DOHH2 (cell line): ENCODE results near the gene LRRC4C.

Source experiments
- H3F3A ChIP-seq: fragments of 200-600 bp; sonication (generic), shearing (Covaris generic); 2 replicates; pipeline ENCODE4 v1.6.0; 2016; ENCODE audit warnings: antibody characterized with exemption, mild to moderate bottlenecking; ENCODE audit not compliant: control insufficient read depth, insufficient read depth
- H3K27ac ChIP-seq: fragments of 200-600 bp; sonication (generic); 2 replicates; pipeline ENCODE4 v1.5.1; 2014; ENCODE audit warnings: low read depth, mild to moderate bottlenecking, low read length, moderate library complexity
- H3K27me3 ChIP-seq: fragments of 200-600 bp; sonication (generic); 2 replicates; pipeline ENCODE4 v1.6.1; 2014; ENCODE audit warnings: mild to moderate bottlenecking, low read length, mixed read lengths; ENCODE audit not compliant: control insufficient read depth
- H3K36me3 ChIP-seq: fragments of 200-600 bp; sonication (generic); 2 replicates; pipeline ENCODE4 v1.6.1; 2014; ENCODE audit warnings: mild to moderate bottlenecking, low read length, moderate library complexity, mixed read lengths; ENCODE audit not compliant: control insufficient read depth
- H3K4me1 ChIP-seq: fragments of 200-600 bp; sonication (generic); 2 replicates; pipeline ENCODE4 v1.6.1; 2014; ENCODE audit warnings: mild to moderate bottlenecking, low read length, mixed read lengths; ENCODE audit not compliant: control insufficient read depth
- H3K4me2 ChIP-seq: fragments of 200-600 bp; sonication (generic); 2 replicates; pipeline ENCODE4 v1.6.0; 2014; ENCODE audit warnings: mild to moderate bottlenecking, low read length, moderate library complexity
- H3K4me3 ChIP-seq: fragments of 200-600 bp; sonication (generic); 2 replicates; pipeline ENCODE4 v1.5.1; 2014; ENCODE audit warnings: mild to moderate bottlenecking, low read length, mixed read lengths
- H3K79me2 ChIP-seq: fragments of 200-600 bp; sonication (generic); 2 replicates; pipeline ENCODE4 v1.6.1; 2014; ENCODE audit warnings: mild to moderate bottlenecking, low read length, mixed read lengths; ENCODE audit not compliant: control insufficient read depth
- H3K9me2 ChIP-seq: fragments of 200-600 bp; sonication (generic); replicated peaks from 2 replicates; pipeline ENCODE4 v1.6.1; 2014; ENCODE audit warnings: mild to moderate bottlenecking, low read length, mixed read lengths; ENCODE audit not compliant: control insufficient read depth
- H3K9me3 ChIP-seq: fragments of 200-600 bp; sonication (generic); 2 replicates; pipeline ENCODE4 v1.6.1; 2014; ENCODE audit warnings: antibody characterized with exemption, low read length, mixed read lengths; ENCODE audit not compliant: control insufficient read depth, insufficient read depth
- H4K20me1 ChIP-seq: fragments of 200-600 bp; sonication (generic); 2 replicates; pipeline ENCODE4 v1.6.0; 2014; ENCODE audit warnings: low read depth, mild to moderate bottlenecking, antibody characterized with exemption, low read length, moderate library complexity; ENCODE audit not compliant: control insufficient read depth, insufficient read depth
- CTCF ChIP-seq: fragments of 200-600 bp; sonication (generic); IDR thresholded peaks from one replicate; pipeline ENCODE4 v1.5.1; 2014; ENCODE audit warnings: antibody characterized with exemption, mild to moderate bottlenecking, low read depth, low read length; ENCODE audit not compliant: poor library complexity, severe bottlenecking
- EZH2phosphoT487 ChIP-seq: fragments of 200-600 bp; sonication (generic); IDR thresholded peaks from 2 replicates; pipeline ENCODE4 v1.6.1; 2017; ENCODE audit warnings: borderline replicate concordance, mild to moderate bottlenecking, antibody characterized with exemption, low read length, moderate library complexity, mixed read lengths

The LRRC4C gene

GRCh38 chr11:41225856-41226633 lies 233.4 kb downstream of the LRRC4C start:
- Histone ChIP-seq H3F3A (no peaks in the 10 kb centered on the region), H3K36me3 (no peaks in the 10 kb centered on the region), H3K4me2 (no peak overlapping the region), H3K9me3 (no peaks in the 10 kb centered on the region), H3K9me2 (no peaks in the 10 kb centered on the region), H4K20me1 (no peaks in the 10 kb centered on the region), H3K79me2 (no peaks in the 10 kb centered on the region), H3K4me1 (no peaks in the 10 kb centered on the region), H3K27me3 (no peaks in the 10 kb centered on the region), H3K4me3 (no peak overlapping the region), H3K27ac (no peak overlapping the region)
- no peak for TF ChIP-seq EZH2phosphoT487
- no peak for TF ChIP-seq CTCF

- TF ChIP-seq CTCF, result no peak
- TF ChIP-seq EZH2phosphoT487, result no peak
- Histone ChIP-seq H3K36me3 (no peaks in the 10 kb centered on the region), H3K4me2 (no peak overlapping the region), H3K4me3 (no peak overlapping the region), H3K27me3 (no peaks in the 10 kb centered on the region), H3K4me1 (no peaks in the 10 kb centered on the region), H3K9me2 (no peaks in the 10 kb centered on the region), H3K79me2 (no peaks in the 10 kb centered on the region), H4K20me1 (no peaks in the 10 kb centered on the region), H3K27ac (no peak overlapping the region), H3K9me3 (no peaks in the 10 kb centered on the region), H3F3A (no peaks in the 10 kb centered on the region)
Measured at GRCh38 chr11:41222236-41222635, 237.2 kb downstream of the LRRC4C start.

- Histone ChIP-seq H4K20me1 (no peaks in the 10 kb centered on the region), H3F3A (no peaks in the 10 kb centered on the region), H3K36me3 (no peaks in the 10 kb centered on the region), H3K27ac (no peak overlapping the region), H3K27me3 (no peaks in the 10 kb centered on the region), H3K4me1 (no peaks in the 10 kb centered on the region), H3K4me3 (no peak overlapping the region), H3K79me2 (no peaks in the 10 kb centered on the region), H3K9me2 (no peaks in the 10 kb centered on the region), H3K9me3 (no peaks in the 10 kb centered on the region), H3K4me2 (no peak overlapping the region)
- TF ChIP-seq CTCF, result no peak
- no peak for TF ChIP-seq EZH2phosphoT487
Measured at GRCh38 chr11:41206388-41206787, 253.1 kb downstream of the LRRC4C start.
